Measurements from ENCODE around the gene GSG1L. TPM values are rescaled to one million over a fixed set of nuclear protein-coding genes. Genes with fewer than 3 reads are reported as not detected.

Gene GSG1L
- total RNA-seq, 4 donors from 2014 or later = not detected

GRCh38 chr16:27925612-27926011 lies 137.9 kb downstream of the GSG1L start:
- TF ChIP-seq CTCF (IDR thresholded peaks at IDR 0.05; ENCODE audit: low read depth) = no peak

GRCh38 chr16:27924411-27925118 lies 138.9 kb downstream of the GSG1L start:
- TF ChIP-seq CTCF (IDR thresholded peaks at IDR 0.05; ENCODE audit: low read depth) = no peak

GRCh38 chr16:27923751-27924150 lies 139.8 kb downstream of the GSG1L start:
- no peak for TF ChIP-seq CTCF (IDR thresholded peaks at IDR 0.05; ENCODE audit: low read depth)

- no peak for TF ChIP-seq CTCF (IDR thresholded peaks at IDR 0.05; ENCODE audit: low read depth)
Observed at GRCh38 chr16:27922433-27922832, 141.1 kb downstream of the GSG1L start.

- TF ChIP-seq CTCF (IDR thresholded peaks at IDR 0.05; ENCODE audit: low read depth) = no peak
Observed at GRCh38 chr16:27921134-27921533, 142.4 kb downstream of the GSG1L start.

- TF ChIP-seq CTCF (IDR thresholded peaks at IDR 0.05; ENCODE audit: low read depth) = no peak
Observed at GRCh38 chr16:27920391-27920891, 143.1 kb downstream of the GSG1L start.

GRCh38 chr16:27918755-27919154 lies 144.8 kb downstream of the GSG1L start:
- TF ChIP-seq CTCF (IDR thresholded peaks at IDR 0.05; ENCODE audit: low read depth) = no peak
